ENCODE results near the gene METTL27.
A peak's percentile ranks its signal among the peaks of the same experiment; 100 is the strongest.
"Not testable (repeated sequence)": the region's sequence is repeated elsewhere in the genome, so short reads cannot be mapped to it uniquely, and the experiment has no call there.

The METTL27 gene

DNA sequence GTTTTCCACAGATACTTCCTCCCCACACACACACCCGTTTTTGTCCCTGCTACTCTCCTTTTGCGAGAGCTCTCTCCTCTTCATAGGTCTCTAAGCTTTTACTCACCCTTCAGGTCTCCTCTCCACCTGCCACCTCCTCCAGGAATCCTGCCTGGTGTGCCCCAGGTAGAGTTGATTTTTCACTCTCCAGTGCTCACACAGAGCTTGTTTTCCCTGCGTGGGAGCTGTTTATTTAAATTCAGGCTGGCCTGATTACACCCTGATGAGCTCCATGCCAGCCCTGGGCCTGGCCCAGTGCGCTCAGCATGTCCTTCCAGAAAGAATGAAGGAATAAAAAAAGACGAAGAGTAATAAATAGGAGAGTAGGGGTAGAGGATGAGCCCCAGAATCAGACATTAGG lies 19.1 kb downstream of the METTL27 start:
- TF ChIP-seq POLR2A (IDR thresholded peaks at IDR 0.05; ENCODE audit: low read depth, low read length): no peak
- TF ChIP-seq POLR2AphosphoS5 (IDR thresholded peaks at IDR 0.05; ENCODE audit: low read depth, low read length): no peak
- no peak for TF ChIP-seq TAF1 (IDR thresholded peaks at IDR 0.05; ENCODE audit: borderline replicate concordance, low read depth, low read length)
- DNase-seq (ENCODE audit: insufficient read length) (no peak), FAIRE-seq (no peak)

GRCh38 chr7:73822319-73823173 lies 19.8 kb downstream of the METTL27 start:
- TF ChIP-seq TAF1 (IDR thresholded peaks at IDR 0.05; ENCODE audit: borderline replicate concordance, low read depth, low read length) (no peak), POLR2A (IDR thresholded peaks at IDR 0.05; ENCODE audit: low read depth, low read length) (no peak)

DNA sequence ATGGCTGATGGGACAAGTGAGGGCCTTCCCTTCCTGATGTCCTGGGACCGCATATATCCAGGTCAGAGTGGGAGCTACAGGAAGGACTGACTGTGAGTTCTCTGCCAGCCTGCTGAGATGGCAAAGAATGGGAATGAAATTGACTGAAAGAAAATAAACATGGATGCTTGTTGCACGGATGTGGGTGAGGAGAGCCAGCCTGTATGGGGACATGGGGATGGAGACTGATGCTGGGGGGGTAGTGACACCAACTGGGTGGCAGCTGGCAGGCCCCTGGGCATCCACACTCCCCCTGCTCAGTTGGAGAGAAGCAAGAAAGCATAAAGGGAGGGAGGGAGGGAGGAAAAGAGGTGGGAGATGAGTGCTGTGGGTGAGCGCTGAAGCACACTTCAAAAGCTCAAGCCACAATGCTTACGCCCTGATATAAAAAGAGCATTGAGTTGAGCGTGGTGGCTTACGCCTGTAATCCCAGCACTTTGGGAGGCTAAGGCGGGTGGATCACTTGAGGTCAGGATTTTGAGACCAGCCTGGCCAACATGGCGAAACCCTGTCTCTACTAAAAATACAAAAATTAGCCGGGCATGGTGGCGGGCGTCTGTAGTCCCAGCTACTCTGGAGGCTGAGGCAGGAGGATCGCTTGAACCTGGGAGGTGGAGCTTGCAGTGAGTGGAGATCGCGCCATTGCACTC lies 20.6 kb downstream of the METTL27 start:
- FAIRE-seq; DNase-seq (ENCODE audit: insufficient read length): not testable (repeated sequence)

More at GRCh38 chr7:73822319-73823173, 19.8 kb downstream of the METTL27 start:
- FAIRE-seq (no peak), DNase-seq (ENCODE audit: insufficient read length) (no peak)

DNA sequence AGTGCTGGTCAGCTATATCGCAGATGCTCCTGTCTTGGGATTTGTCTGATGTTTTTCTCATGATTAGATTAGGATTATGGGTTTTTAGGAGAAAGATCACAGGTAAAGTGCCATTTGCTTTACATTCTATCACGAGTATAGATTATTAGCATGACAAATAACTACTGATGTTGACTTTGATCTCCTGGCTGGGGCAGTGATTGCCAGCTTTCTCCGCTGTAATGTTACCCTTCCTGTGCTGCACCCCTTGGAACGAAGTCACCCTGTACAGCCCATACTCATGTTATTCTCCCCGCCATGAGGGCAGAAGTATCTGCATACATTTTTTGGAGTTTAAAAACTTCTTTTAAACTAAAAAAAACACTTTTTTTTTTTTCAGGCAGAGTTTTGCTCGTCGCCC lies 22.3 kb downstream of the METTL27 start:
- no peak for TF ChIP-seq POLR2AphosphoS5 (IDR thresholded peaks at IDR 0.05; ENCODE audit: low read depth, low read length)
- no peak for TF ChIP-seq POLR2A (IDR thresholded peaks at IDR 0.05; ENCODE audit: low read depth, low read length)
- TF ChIP-seq TAF1 (IDR thresholded peaks at IDR 0.05; ENCODE audit: borderline replicate concordance, low read depth, low read length): no peak
- no peak for DNase-seq (ENCODE audit: insufficient read length)
- FAIRE-seq: no peak

DNA sequence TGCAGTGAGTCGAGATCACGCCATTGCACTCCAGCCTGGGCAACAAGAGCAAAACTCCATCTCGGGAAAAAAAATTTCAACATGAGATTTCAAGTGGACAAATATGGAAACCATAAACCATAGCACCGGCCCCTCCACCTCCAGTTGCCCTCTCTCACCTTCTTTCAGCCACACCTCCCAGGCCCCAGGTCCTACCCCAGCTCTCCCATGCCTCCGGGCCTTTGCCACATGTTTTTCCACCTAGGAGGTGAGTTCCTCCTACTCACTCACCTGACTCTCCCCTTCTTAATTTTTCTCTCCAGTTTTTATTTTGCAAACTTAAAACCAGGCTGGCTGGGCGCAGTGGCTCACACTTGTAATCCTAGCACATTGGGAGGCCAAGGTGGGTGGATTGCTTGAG lies 25.2 kb downstream of the METTL27 start:
- FAIRE-seq: no peak
- TF ChIP-seq POLR2A (IDR thresholded peaks at IDR 0.05; ENCODE audit: low read depth, low read length): no peak
- no peak for TF ChIP-seq POLR2AphosphoS5 (IDR thresholded peaks at IDR 0.05; ENCODE audit: low read depth, low read length)
- no peak for TF ChIP-seq TAF1 (IDR thresholded peaks at IDR 0.05; ENCODE audit: borderline replicate concordance, low read depth, low read length)
- DNase-seq (ENCODE audit: insufficient read length): no peak

DNA sequence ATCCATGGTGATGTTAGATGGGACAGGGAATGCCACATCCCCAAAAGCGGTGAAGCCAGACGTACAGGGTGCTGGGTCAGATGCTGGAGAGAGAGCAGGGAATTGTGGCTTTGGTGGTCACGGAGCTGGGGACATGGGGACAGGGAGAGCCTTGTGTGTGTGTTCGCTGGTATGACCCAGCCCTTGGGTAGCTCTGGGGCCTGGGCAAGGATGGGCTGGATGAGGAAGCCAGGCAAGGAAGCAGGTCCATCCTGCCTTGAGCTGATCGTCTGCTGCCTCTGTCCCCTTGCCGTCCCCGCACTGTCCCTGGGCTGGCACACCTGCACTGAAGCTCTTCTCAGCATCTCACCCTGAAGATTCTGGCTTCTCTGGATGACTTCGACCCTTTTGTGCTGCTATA lies 26.9 kb downstream of the METTL27 start:
- no peak for FAIRE-seq

GRCh38 chr7:73812996-73813395 lies 29.3 kb downstream of the METTL27 start:
- TF ChIP-seq TAF1 (IDR thresholded peaks at IDR 0.05; ENCODE audit: borderline replicate concordance, low read depth, low read length): no peak
- TF ChIP-seq POLR2A (IDR thresholded peaks at IDR 0.05; ENCODE audit: low read depth, low read length): no peak
- TF ChIP-seq POLR2AphosphoS5 (IDR thresholded peaks at IDR 0.05; ENCODE audit: low read depth, low read length): no peak

More for the DNA sequence above, 26.9 kb downstream of the METTL27 start:
- DNase-seq (ENCODE audit: insufficient read length): no peak
- TF ChIP-seq POLR2AphosphoS5 (IDR thresholded peaks at IDR 0.05; ENCODE audit: low read depth, low read length): no peak
- TF ChIP-seq TAF1 (IDR thresholded peaks at IDR 0.05; ENCODE audit: borderline replicate concordance, low read depth, low read length): no peak
- TF ChIP-seq POLR2A (IDR thresholded peaks at IDR 0.05; ENCODE audit: low read depth, low read length): no peak

GRCh38 chr7:73811760-73812168 lies 30.6 kb downstream of the METTL27 start:
- no peak for FAIRE-seq
- TF ChIP-seq POLR2AphosphoS5 (IDR thresholded peaks at IDR 0.05; ENCODE audit: low read depth, low read length) (no peak), POLR2A (IDR thresholded peaks at IDR 0.05; ENCODE audit: low read depth, low read length) (no peak), TAF1 (IDR thresholded peaks at IDR 0.05; ENCODE audit: borderline replicate concordance, low read depth, low read length) (no peak)

More at GRCh38 chr7:73812996-73813395, 29.3 kb downstream of the METTL27 start:
- DNase-seq (ENCODE audit: insufficient read length) (no peak), FAIRE-seq (no peak)

GRCh38 chr7:73810998-73811360 lies 31.3 kb downstream of the METTL27 start:
- no peak for DNase-seq (ENCODE audit: insufficient read length)
- TF ChIP-seq POLR2A (IDR thresholded peaks at IDR 0.05; ENCODE audit: low read depth, low read length) (no peak), POLR2AphosphoS5 (IDR thresholded peaks at IDR 0.05; ENCODE audit: low read depth, low read length) (no peak), TAF1 (IDR thresholded peaks at IDR 0.05; ENCODE audit: borderline replicate concordance, low read depth, low read length) (no peak)
- no peak for FAIRE-seq

More at GRCh38 chr7:73811760-73812168, 30.6 kb downstream of the METTL27 start:
- DNase-seq (ENCODE audit: insufficient read length): peak; percentile 56

GRCh38 chr7:73809467-73809951 lies 32.8 kb downstream of the METTL27 start:
- DNase-seq (ENCODE audit: insufficient read length): no peak
- TF ChIP-seq POLR2AphosphoS5 (IDR thresholded peaks at IDR 0.05; ENCODE audit: low read depth, low read length) (no peak), POLR2A (IDR thresholded peaks at IDR 0.05; ENCODE audit: low read depth, low read length) (no peak), TAF1 (IDR thresholded peaks at IDR 0.05; ENCODE audit: borderline replicate concordance, low read depth, low read length) (no peak)
- FAIRE-seq: no peak

GRCh38 chr7:73802459-73802858 lies 39.9 kb downstream of the METTL27 start:
- FAIRE-seq (no peak), DNase-seq (ENCODE audit: insufficient read length) (no peak)
- TF ChIP-seq TAF1 (IDR thresholded peaks at IDR 0.05; ENCODE audit: borderline replicate concordance, low read depth, low read length) (no peak), POLR2AphosphoS5 (IDR thresholded peaks at IDR 0.05; ENCODE audit: low read depth, low read length) (no peak), POLR2A (IDR thresholded peaks at IDR 0.05; ENCODE audit: low read depth, low read length) (no peak)

- no peak for FAIRE-seq
- no peak for TF ChIP-seq TAF1 (IDR thresholded peaks at IDR 0.05; ENCODE audit: borderline replicate concordance, low read depth, low read length)
- no peak for TF ChIP-seq POLR2AphosphoS5 (IDR thresholded peaks at IDR 0.05; ENCODE audit: low read depth, low read length)
- no peak for TF ChIP-seq POLR2A (IDR thresholded peaks at IDR 0.05; ENCODE audit: low read depth, low read length)
- no peak for DNase-seq (ENCODE audit: insufficient read length)
Measured at GRCh38 chr7:73801577-73801976, 40.7 kb downstream of the METTL27 start.

Data from GM12892 (cell line).